Omental fat pad (tissue), 4 donors: Measurements from ENCODE around the gene CACHD1. TPM values are rescaled to one million over a fixed set of nuclear protein-coding genes. Genes with fewer than 3 reads are reported as not detected.

Source experiments
- ATAC-seq: fragments of 150-250 bp; one replicate; pipeline ENCODE4 v1.9.1; 2016; ENCODE audit warnings: mild to moderate bottlenecking, moderate library complexity; ENCODE audit not compliant: low FRiP score
- DNase-seq: peaks from one replicate; pipeline ENCODE4 v3.0.0-alpha.2; 2019; ENCODE audit warnings: low spot score
- CTCF ChIP-seq, 3 donors: fragments of 450-650 bp; IDR thresholded peaks; one replicate each; pipeline ENCODE4 v1.5.1; 2016 to 2017; ENCODE audit warnings: antibody characterized with exemption in 3 of 3, mild to moderate bottlenecking in 3 of 3, moderate library complexity in 2 of 3
- total RNA-seq, 4 donors: library from RNA; depleted of rRNA; stranded (reverse); fragments of >200 nt; gene quantifications; one replicate each; pipeline ENCODE4 v1.1.0, GENCODE V29; 2016

CACHD1 gene
- total RNA-seq, 4 donors from 2014 or later: 23.0 to 26.0 (median 23.9) TPM

GRCh38 chr1:64472040-64472376 is 2.1 kb downstream of the CACHD1 start:
- ATAC-seq: no peak
- no peak for TF ChIP-seq CTCF (IDR thresholded peaks at IDR 0.05)
- DNase-seq: no peak

- ATAC-seq (no peak), DNase-seq (no peak)
- TF ChIP-seq CTCF (IDR thresholded peaks at IDR 0.05): no peak
These were observed 2.9 kb downstream of the CACHD1 start for GRCh38 chr1:64472805-64473204.

- no peak for DNase-seq
- ATAC-seq: no peak
- TF ChIP-seq CTCF (IDR thresholded peaks at IDR 0.05): no peak
These were observed 3.4 kb downstream of the CACHD1 start for GRCh38 chr1:64473367-64473766.

- no peak for TF ChIP-seq CTCF (IDR thresholded peaks at IDR 0.05)
- no peak for ATAC-seq
These were observed 4.2 kb downstream of the CACHD1 start for GRCh38 chr1:64474133-64474532.

GRCh38 chr1:64474665-64475439 is 4.9 kb downstream of the CACHD1 start:
- DNase-seq: no peak
- ATAC-seq: peak; percentile 30
- TF ChIP-seq CTCF (IDR thresholded peaks at IDR 0.05): no peak

More at GRCh38 chr1:64474133-64474532, 4.2 kb downstream of the CACHD1 start:
- no peak for DNase-seq

GRCh38 chr1:64476251-64476952 is 6.5 kb downstream of the CACHD1 start:
- DNase-seq: no peak
- ATAC-seq: peak; percentile 75
- no peak for TF ChIP-seq CTCF (IDR thresholded peaks at IDR 0.05)
